HL-60/S4 treated with retinoic acid at 250 ng/mL for 4 days and 3 days (cell line): ENCODE results near the gene CCT2.

Experiments
- in situ Hi-C: fragments of 300-500 bp; cut with MboI; formaldehyde crosslinking; loops from 2 replicates; pipeline ENCODE4 v1.7.0; 2022; ENCODE audit warnings: low sequenced_read_pairs

CCT2 gene

DNA sequence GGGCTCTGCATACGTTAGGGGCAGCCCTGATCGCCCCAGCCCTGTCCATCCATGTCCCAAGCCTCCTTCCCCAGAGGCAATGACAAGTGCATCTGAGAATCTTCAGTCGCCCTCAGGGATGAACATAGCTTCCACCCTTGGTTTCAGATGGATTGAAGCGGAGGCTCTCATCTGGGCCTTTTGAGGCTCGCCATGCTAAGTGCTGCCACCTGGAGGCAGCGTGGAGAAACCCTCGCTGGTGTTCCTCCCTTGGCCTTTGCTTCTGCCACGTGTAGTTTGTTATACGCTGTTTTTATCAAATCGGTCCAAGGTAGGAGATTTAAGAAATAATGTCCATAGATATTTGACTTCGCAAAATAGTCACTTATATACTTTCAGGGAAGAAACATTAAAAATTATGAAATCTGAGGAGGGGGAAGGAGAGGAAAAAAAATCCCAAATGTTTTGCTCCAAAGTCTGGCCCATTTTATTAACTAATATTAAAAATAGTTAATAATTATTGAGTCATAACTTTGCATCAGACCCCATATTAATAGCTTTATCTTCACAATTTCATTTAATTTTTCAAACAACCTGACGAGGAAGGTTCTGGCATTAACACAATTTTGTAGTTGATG lies 54.2 kb downstream of the CCT2 start:
- in situ Hi-C loops = no loop called here

DNA sequence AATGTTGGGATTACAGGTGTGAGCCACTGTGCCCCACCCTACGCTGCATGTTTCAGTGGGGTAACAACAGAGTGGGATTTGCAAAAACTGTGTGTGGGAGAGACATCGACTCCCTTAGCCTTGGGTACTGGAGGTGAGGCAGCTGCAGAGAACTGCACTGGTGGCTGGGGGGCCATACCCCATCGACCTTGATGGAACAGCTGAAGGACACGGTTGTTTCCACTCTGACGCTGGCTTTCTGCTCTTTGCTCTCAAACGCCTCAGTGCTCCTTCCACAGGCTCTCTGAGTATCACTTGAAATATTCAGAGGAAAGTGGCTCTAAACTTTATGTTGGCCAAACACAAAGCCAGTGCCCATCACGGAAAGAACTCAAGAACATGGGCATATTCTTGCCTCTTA lies 56.3 kb downstream of the CCT2 start:
- in situ Hi-C loops = no loop called here

DNA sequence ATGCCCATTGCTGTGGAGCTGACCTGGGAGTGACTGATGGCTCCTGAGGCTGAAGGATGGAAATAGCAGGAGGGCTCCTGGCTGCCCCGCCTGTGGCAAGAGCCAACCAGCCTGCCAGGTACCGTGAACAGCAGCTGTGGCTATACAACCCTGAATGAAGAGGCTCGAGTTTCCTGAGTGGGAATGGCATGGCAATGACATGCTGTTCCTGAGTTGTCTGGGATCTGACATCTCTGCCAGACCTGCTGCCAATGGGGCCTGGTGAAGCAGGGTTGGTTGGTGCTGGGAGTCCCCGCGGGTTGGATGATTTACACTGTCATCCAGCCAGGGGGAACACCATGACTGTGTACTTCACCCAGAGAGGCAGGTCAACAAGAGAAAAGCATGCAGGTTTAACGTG lies 57.3 kb downstream of the CCT2 start:
- in situ Hi-C loops = no loop called here

DNA sequence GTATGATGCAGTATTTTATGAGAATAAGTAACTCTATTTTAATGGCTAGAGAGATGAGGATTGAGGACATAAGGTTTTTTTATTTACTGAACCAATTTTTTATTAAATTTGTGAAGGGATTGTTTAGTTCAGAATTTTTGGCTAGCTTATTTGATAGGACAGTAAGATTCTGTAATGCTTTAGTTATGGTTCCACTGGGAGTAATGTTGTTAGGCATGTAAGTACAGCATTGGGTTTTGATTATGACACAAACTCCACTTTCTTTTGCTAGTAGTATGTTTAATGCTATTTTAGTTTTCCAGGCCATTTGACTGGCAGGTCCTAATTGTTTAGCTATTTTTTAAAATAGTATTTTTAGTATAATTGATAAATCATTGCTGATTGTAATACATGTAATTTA lies 59.3 kb downstream of the CCT2 start:
- in situ Hi-C loops = no loop called here

DNA sequence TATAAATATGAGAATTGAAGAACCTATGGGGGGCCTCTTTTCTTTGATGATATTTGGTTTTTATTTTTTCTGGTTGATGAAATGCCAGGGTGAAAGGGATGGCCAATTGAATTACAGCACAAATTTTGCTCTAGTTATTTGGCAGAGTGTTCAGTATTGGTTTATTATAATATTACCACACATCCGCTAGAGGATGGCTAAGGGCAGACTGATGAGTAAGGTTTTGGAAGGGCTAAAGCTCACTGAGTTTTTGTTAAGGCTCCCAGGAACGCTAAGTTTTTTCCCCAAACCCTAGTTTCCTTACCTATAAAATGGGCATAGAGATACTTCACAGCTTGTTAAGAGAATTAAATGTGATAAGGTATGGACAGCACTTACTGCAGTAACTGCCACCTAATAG lies 59.8 kb downstream of the CCT2 start:
- in situ Hi-C loops = no loop called here

DNA sequence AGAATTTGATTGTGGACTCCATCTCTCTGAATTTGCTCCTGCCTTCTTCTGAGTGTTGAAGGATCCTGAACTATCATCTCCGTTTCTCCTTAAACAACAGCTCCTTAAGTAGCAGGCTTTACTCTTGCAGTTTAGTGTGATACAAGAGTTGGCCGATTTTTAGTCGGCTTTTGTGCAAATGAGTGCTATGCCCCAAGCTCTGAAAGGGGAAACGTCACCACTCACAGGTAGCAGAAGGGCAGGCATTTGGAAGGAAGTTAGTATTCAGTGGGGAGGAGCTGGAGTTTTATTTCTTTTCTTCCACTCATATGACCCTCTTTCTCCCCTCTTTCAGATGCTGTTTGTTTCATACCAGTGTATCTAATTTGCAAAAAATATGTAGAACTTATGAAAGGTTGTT lies 61.9 kb downstream of the CCT2 start:
- in situ Hi-C loops = no loop called here

DNA sequence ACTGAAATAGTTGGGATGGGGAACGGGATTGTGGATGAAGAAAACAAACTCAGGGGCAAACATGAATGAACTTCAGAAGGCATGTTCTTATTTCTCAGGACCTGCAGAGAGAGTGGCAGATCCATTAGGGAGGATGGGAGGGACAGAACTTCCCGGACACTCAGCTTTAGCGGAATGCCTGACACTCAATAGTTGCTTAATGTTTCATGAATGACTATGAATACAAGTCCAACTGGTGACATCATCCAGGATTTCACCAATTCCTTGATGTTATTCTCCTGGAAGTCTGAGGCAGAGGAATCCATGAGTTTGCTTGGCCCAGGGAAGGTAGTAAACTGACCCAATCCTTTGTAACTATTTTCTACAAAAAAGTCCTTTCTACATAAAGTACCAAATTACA lies 63.2 kb downstream of the CCT2 start:
- in situ Hi-C loops = no loop called here

DNA sequence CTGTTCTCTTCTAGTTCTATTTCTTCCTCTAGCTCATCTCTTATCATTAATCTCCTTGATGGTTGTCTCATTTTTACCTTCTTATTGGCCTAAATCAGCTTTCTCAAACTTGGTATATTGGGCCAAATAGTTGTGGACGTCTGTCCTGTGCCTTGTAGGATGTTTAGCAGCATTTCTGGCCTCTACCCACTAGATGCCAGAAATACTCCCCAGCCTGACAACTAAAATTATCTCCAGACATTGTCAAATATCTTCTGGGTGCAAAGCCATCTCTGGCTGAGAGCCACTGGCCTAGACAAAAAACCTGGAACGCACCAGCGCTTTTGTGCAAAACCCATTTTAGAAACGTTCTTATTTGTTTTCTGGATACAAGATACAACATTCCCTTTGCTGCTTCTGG lies 64.3 kb downstream of the CCT2 start:
- in situ Hi-C loops = no loop called here
